Ishikawa (cell line): ENCODE measurements around the gene TNNI3.

Source experiments
- CREB1 ChIP-seq: IDR thresholded peaks from 2 replicates; pipeline ENCODE4 v1.6.1; 2012; ENCODE audit warnings: low read depth
- MAX ChIP-seq: IDR thresholded peaks from 2 replicates; pipeline ENCODE4 v1.6.1; 2012

- TF ChIP-seq CREB1 (no peak), MAX (no peak)
These were observed 8.5 kb upstream of the TNNI3 start for GRCh38 chr19:55165952-55166529.
